ENCODE results near the gene MEX3C.
A peak's percentile ranks its signal among the peaks of the same experiment; 100 is the strongest.

Gene MEX3C

DNA sequence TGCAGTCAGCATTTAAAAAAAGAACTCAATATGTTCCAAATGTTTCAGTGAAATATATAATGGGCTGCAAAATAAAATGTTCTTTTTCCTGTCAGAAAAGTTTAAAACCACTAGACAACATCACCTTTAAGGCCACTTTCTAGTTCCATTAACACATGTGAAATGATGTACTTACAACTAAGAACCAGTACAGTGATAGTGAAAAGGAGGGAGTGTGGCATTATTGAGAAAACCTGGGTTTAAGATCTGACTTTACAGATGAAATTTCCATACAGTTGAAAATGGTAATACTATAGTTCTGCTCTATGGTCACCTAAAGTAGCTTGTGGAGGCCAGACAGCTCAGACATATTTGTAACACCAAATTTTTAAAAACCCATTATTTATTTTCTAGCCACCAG lies 14.7 kb downstream of the MEX3C start:
- no peak overlapping the region for H3K4me3 Mint-ChIP-seq
- H3K9me3 Mint-ChIP-seq, result no peaks in the 10 kb centered on the region
- H3K27ac Mint-ChIP-seq, result no peak overlapping the region
- H3K27me3 Mint-ChIP-seq (ENCODE audit: low read depth), result no peaks in the 10 kb centered on the region
- H3K36me3 Mint-ChIP-seq (ENCODE audit: low read depth), result peaks cover 23% of the 10 kb centered on the region
- H3K4me1 Mint-ChIP-seq (ENCODE audit: low read depth), result peaks cover 40% of the 10 kb centered on the region
- DNase-seq (ENCODE audit: low spot score), result no peak

DNA sequence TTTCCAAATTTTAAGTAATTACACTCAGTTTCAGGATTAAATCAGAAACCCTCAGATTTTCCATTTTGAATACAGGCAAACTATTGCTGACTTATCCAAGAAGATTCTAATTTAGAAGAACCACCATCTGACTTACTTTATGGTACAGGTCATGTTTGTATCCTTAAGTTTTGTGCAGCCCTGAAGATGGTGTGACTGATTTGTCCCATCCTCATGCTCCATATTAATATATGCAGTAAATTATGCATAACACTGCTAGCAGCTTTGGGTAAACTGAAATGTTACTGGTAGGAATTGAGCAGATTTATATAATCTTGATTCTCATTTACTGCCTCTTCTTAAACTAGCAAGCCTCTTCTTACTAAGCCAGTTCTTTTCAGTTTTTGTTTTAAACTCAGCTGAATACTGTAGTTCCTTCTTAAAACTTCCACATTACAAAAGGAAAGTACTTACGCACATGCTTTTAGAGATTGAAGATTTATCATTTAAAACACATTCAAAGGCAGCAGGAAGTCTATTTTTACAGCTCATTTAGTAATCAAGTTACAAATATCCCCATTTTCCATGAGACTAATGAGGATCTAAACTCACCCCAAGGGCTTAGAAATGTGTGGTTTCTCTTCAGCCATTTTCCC lies 25.7 kb downstream of the MEX3C start:
- no peak for DNase-seq (ENCODE audit: low spot score)
- Mint-ChIP-seq H3K4me1 (ENCODE audit: low read depth) (peaks cover 52% of the 10 kb centered on the region), H3K9me3 (no peaks in the 10 kb centered on the region), H3K36me3 (ENCODE audit: low read depth) (peaks cover 30% of the 10 kb centered on the region), H3K4me3 (peak overlapping the region; percentile 44), H3K27me3 (ENCODE audit: low read depth) (no peaks in the 10 kb centered on the region), H3K27ac (peak overlapping the region; percentile 79)

DNA sequence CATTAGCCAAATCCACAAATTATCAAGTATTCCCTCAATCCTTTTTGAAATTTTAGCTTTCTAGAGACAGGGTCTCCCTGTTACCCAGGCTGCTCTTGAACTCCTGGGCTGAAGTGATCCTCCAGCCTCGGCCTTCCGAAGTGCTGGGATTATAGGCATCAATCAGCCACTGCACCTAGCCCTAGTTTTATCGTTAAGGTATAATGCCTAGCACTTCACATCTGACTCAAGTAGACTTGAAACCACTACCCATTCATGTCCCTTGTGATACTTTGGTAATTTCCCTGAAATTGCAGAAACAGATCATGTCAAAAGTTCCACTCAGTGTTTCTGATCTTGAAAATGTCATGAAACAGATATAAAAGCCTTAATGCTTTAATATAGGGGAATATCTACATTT lies 26.3 kb downstream of the MEX3C start:
- Mint-ChIP-seq H3K36me3 (ENCODE audit: low read depth) (peaks cover 25% of the 10 kb centered on the region), H3K27me3 (ENCODE audit: low read depth) (no peaks in the 10 kb centered on the region), H3K9me3 (no peaks in the 10 kb centered on the region), H3K4me1 (ENCODE audit: low read depth) (peaks cover 52% of the 10 kb centered on the region), H3K4me3 (peak overlapping the region; percentile 44), H3K27ac (peak overlapping the region; percentile 79)
- DNase-seq (ENCODE audit: low spot score), result no peak

DNA sequence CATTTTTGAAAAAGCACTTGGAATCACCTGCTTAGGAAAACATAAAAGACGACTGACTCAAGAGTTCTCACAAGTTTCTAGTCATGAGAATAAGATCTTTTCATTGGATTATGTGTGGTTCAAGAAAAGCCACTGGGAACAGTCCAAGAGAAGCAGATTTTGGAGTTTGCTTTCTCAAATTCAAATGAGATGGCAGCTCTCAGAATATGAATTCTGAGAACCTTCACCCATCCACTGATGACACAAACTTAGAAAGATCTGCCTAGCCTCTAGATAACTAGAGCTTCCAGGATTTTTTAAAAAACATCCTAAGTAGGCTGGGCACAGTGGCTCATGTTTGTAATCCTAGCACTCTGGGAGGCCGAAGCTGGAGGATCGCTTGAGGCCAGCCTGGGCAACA lies 26.8 kb downstream of the MEX3C start:
- no peak for DNase-seq (ENCODE audit: low spot score)
- Mint-ChIP-seq H3K36me3 (ENCODE audit: low read depth) (peaks cover 22% of the 10 kb centered on the region), H3K4me1 (ENCODE audit: low read depth) (peaks cover 52% of the 10 kb centered on the region), H3K27ac (peak overlapping the region; percentile 27), H3K27me3 (ENCODE audit: low read depth) (no peaks in the 10 kb centered on the region), H3K4me3 (no peak overlapping the region), H3K9me3 (no peaks in the 10 kb centered on the region)

DNA sequence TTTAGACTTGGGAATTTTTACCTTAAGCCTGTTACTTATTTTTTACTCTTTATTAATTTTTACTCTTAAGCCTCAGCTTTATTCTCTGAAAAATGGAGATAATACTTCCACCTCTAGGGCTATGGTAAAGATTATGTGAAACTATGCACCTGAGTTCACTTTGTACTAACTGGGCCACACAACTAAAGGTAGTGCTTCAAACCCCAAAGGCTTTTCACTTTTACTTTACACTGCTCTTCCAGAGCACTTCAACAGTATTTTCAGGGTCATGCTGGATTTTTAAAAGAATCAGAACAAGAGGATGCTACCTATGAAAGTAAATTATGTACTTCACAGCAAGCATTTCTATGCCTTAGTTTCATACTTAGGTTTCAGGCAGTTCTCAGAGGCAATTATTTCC lies 27.8 kb downstream of the MEX3C start:
- peaks cover 20% of the 10 kb centered on the region for H3K36me3 Mint-ChIP-seq (ENCODE audit: low read depth)
- H3K4me1 Mint-ChIP-seq (ENCODE audit: low read depth), result peaks cover 55% of the 10 kb centered on the region
- no peaks in the 10 kb centered on the region for H3K27me3 Mint-ChIP-seq (ENCODE audit: low read depth)
- H3K4me3 Mint-ChIP-seq, result peak overlapping the region; percentile 35
- H3K9me3 Mint-ChIP-seq, result no peaks in the 10 kb centered on the region
- H3K27ac Mint-ChIP-seq, result peak overlapping the region; percentile 87
- no peak for DNase-seq (ENCODE audit: low spot score)

DNA sequence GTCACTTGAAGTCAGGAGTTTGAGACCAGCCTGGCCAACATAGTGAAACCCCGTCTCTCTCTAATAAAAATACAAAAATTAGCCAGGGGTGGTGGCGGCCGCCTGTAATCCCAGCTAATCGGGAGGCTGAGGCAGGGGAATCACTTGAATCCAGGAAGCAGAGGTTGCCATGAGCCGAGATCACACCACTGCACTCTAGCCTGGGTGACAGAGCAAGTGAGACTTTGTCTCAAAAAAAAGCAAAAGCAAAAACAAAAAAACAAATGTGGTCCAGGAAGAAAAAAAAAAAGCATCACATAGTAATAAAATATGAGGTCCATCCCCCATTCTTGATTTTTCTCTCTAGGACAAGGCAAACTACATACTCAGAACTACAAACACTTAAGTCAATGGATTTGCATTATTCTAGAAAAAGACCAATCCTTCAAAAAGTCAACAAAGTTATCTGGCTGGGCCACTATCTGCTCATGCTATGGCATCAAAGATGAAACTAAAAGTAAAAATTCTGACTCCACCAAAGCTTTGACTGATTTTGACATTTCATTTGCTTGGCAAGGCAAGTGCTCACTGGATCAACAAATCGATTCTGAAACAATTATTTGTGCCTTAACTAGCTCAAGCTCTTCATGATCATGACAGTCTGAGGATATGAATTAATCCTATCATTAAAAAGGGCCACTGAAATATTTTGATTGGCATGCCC lies 28.4 kb downstream of the MEX3C start:
- Mint-ChIP-seq H3K4me3 (peak overlapping the region; percentile 35), H3K4me1 (ENCODE audit: low read depth) (peaks cover 55% of the 10 kb centered on the region), H3K27me3 (ENCODE audit: low read depth) (no peaks in the 10 kb centered on the region)

DNA sequence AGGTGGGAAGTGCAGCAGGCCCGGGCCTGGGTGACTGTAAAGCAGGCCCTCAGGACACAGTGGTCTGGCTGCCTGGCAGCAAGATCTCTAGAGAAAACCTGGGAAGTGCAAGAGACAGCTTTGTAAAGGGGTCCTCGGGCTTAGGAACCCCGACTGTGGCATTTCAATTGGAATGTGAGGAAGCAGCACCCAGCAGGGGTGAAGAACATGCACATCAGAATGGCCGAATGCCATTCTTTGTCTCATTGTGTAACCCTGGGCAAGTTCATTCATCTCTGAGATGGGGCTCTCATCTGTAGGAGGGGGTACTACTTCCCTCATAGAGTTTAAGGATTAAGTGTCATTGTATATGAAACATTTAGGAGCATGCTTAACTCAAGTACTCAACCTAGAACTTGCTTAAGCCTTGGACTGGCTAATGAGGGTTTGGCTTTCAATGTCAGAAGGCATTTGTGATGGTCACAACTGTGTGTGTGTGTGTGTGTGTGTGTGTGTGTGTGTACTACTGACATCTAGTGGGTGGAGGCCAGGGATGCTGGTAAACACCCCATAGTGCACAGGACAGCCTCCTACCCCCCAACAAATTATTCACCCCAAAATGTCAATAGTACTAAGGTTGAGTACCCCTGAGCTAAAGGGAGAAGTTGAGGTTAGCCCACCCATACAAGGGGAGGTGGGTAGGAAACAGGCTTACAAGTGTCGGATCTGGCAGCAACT lies 29.3 kb downstream of the MEX3C start:
- Mint-ChIP-seq H3K9me3 (no peaks in the 10 kb centered on the region), H3K4me1 (ENCODE audit: low read depth) (peaks cover 56% of the 10 kb centered on the region), H3K27ac (peak overlapping the region; percentile 87), H3K27me3 (ENCODE audit: low read depth) (no peaks in the 10 kb centered on the region), H3K36me3 (ENCODE audit: low read depth) (peaks cover 15% of the 10 kb centered on the region), H3K4me3 (no peak overlapping the region)
- no peak for DNase-seq (ENCODE audit: low spot score)

More for the DNA sequence above, 28.4 kb downstream of the MEX3C start:
- H3K9me3 Mint-ChIP-seq, result no peaks in the 10 kb centered on the region
- DNase-seq (ENCODE audit: low spot score), result no peak
- peaks cover 16% of the 10 kb centered on the region for H3K36me3 Mint-ChIP-seq (ENCODE audit: low read depth)
- peak overlapping the region; percentile 87 for H3K27ac Mint-ChIP-seq

DNA sequence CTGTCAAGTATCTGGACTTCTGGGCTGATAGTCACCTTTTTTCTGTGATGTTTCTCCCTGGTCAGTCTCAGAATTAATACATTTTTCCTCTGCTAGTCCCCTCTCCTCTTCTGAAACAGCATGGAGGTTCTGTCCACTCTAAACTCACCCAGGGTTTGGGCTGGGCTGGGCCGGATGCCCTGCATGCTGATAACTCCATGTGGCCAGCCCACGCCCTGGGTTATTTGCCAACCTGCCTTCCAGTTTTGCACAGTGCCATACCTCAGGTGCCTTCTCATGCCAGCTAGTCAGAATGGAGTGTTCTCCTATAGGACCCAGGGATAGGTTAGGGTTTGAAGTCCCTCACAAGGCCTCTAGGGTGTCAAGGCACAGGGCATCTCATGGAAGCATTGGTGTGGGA lies 32.2 kb downstream of the MEX3C start:
- peaks cover 6% of the 10 kb centered on the region for H3K36me3 Mint-ChIP-seq (ENCODE audit: low read depth)
- no peak overlapping the region for H3K27ac Mint-ChIP-seq
- no peak overlapping the region for H3K4me3 Mint-ChIP-seq
- H3K9me3 Mint-ChIP-seq, result no peaks in the 10 kb centered on the region
- H3K4me1 Mint-ChIP-seq (ENCODE audit: low read depth), result peaks cover 40% of the 10 kb centered on the region
- DNase-seq (ENCODE audit: low spot score), result no peak
- H3K27me3 Mint-ChIP-seq (ENCODE audit: low read depth), result no peaks in the 10 kb centered on the region

DNA sequence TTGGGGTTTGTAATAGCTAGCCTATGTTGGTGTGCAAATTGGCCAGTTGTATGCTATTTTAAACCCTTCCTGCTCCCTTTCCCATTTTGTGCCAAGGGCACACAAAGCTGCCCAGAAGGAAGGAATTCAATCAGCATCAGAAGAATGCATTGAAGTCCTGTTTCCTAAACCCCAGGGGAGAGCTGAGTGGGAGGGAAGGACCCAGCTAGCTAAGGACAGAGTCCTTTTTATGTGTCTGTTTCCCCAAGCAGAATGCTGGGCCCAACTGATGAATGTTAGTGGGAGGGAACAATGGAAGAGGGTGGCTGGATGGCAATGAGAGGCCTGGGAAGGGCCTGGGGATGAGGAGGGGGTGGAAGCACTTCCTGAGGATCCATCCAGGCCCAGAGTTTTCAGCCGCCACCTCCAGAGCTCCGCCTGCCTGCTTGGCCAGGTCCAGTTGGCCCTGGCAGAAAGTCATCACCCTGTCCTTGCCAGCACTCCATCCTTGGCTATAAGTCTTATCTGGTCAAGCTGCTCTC lies 32.7 kb downstream of the MEX3C start:
- Mint-ChIP-seq H3K4me3 (no peak overlapping the region), H3K9me3 (no peaks in the 10 kb centered on the region), H3K36me3 (ENCODE audit: low read depth) (peaks cover 4% of the 10 kb centered on the region), H3K4me1 (ENCODE audit: low read depth) (peaks cover 37% of the 10 kb centered on the region), H3K27ac (no peak overlapping the region), H3K27me3 (ENCODE audit: low read depth) (no peaks in the 10 kb centered on the region)
- no peak for DNase-seq (ENCODE audit: low spot score)

DNA sequence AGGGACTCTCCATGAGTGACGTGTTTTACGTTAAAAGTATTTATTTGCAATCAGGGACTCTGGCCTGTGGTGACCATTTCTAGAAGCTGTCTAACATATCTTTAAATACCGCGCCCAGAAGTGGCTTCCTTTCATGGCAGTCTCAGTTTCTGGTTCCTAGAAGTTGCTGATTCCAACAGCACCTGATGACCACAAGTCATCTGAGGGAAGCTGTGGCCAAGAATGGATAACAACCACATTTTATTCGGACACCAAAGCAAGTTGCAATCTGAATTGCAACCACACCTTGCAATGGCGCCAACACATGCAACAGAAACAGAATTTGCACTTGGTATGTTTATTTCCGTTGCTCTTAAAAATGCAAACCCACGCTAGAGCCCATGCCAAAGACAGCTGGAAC lies 33.1 kb downstream of the MEX3C start:
- no peak overlapping the region for H3K4me3 Mint-ChIP-seq
- H3K36me3 Mint-ChIP-seq (ENCODE audit: low read depth), result peaks cover 4% of the 10 kb centered on the region
- no peak for DNase-seq (ENCODE audit: low spot score)
- no peaks in the 10 kb centered on the region for H3K9me3 Mint-ChIP-seq
- no peaks in the 10 kb centered on the region for H3K27me3 Mint-ChIP-seq (ENCODE audit: low read depth)
- no peak overlapping the region for H3K27ac Mint-ChIP-seq
- H3K4me1 Mint-ChIP-seq (ENCODE audit: low read depth), result peaks cover 34% of the 10 kb centered on the region

DNA sequence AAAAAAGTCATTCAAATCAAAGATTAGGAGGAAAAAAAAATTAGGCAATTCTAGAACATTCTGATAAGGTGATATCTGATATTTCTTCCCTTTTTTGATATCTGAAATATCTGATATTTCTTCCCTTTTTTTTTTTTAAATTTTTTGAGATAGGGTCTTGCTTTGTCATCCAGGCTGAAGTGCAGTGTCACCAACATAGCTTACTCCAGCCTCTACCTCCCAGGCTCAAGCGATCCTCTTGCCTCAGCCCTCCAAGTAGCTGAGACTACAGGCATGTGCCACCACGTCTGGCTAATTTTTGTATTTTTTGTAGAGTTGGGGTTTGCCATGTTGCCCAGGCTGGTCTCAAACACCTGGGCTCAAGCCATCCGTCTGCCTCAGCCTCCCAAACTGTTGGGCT lies 33.9 kb downstream of the MEX3C start:
- DNase-seq (ENCODE audit: low spot score), result no peak
- H3K27me3 Mint-ChIP-seq (ENCODE audit: low read depth), result no peaks in the 10 kb centered on the region
- no peaks in the 10 kb centered on the region for H3K9me3 Mint-ChIP-seq
- peaks cover 2% of the 10 kb centered on the region for H3K36me3 Mint-ChIP-seq (ENCODE audit: low read depth)
- no peak overlapping the region for H3K27ac Mint-ChIP-seq
- H3K4me1 Mint-ChIP-seq (ENCODE audit: low read depth), result peaks cover 27% of the 10 kb centered on the region
- no peak overlapping the region for H3K4me3 Mint-ChIP-seq

DNA sequence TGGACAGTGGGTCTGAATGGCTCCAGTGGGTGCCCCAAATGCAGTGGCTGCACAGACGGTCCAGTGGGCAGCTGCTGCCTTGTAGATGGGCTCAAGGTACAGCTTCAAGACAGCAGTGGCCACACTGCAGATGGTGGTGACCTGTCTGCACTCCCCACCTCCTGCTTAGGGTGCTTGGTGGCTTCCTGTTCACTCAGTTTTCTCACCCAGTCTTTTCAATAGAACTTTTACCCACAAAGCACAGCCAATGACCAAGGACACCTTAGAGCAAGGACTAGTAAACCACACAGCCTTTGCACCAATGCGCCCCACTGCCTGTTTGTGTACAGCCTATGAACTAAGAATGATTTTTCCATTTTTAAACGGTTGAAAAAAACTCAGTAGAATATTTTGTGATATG lies 34.9 kb downstream of the MEX3C start:
- H3K27ac Mint-ChIP-seq, result no peak overlapping the region
- H3K36me3 Mint-ChIP-seq (ENCODE audit: low read depth), result peaks cover 2% of the 10 kb centered on the region
- H3K4me3 Mint-ChIP-seq, result no peak overlapping the region
- H3K9me3 Mint-ChIP-seq, result no peaks in the 10 kb centered on the region
- no peak for DNase-seq (ENCODE audit: low spot score)
- no peaks in the 10 kb centered on the region for H3K27me3 Mint-ChIP-seq (ENCODE audit: low read depth)
- peaks cover 26% of the 10 kb centered on the region for H3K4me1 Mint-ChIP-seq (ENCODE audit: low read depth)

DNA sequence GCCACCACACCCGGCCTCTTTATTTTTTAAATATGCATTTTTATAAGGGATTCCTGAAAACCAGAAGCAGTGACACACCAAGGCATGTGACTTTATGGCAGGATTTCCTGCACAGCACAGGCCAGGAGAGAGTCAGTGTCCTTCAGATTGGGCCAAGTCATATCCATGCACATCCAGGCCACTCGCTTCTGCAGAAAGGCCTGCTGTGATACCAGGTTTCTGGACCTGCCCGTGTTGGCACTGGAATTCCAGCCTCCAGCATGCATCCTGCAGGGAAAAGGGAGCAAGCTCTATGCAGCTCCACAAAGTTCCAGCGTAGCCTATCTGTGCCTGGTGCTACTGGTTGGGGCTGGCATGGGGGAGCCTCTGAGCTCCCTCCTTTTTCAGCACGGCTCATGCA lies 36.8 kb downstream of the MEX3C start:
- no peak for DNase-seq (ENCODE audit: low spot score)
- Mint-ChIP-seq H3K4me3 (no peak overlapping the region), H3K27ac (no peak overlapping the region), H3K4me1 (ENCODE audit: low read depth) (peaks cover 27% of the 10 kb centered on the region), H3K27me3 (ENCODE audit: low read depth) (no peaks in the 10 kb centered on the region), H3K9me3 (no peaks in the 10 kb centered on the region), H3K36me3 (ENCODE audit: low read depth) (peaks cover 2% of the 10 kb centered on the region)

DNA sequence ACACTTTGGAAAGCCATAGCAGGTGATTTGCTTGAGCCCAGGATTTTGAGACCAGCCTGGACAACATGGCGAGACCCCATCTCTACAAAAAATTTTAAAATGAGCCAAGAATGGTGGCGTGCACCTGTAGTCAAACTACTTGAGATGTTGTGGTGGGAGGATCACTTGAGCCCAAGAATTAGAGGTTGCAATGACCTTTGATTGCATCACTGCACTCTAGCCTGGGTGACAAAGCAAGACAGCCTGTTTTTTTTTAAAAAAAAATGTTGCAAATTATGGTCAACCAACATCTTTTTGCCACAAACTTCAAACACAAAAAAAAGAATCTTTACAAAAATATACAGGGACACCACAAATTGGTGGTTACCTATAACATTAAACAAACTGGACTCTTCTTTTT lies 40.3 kb downstream of the MEX3C start:
- no peaks in the 10 kb centered on the region for H3K27me3 Mint-ChIP-seq (ENCODE audit: low read depth)
- DNase-seq (ENCODE audit: low spot score), result no peak
- peaks cover 27% of the 10 kb centered on the region for H3K4me1 Mint-ChIP-seq (ENCODE audit: low read depth)
- H3K36me3 Mint-ChIP-seq (ENCODE audit: low read depth), result no peaks in the 10 kb centered on the region
- H3K27ac Mint-ChIP-seq, result no peak overlapping the region
- no peak overlapping the region for H3K4me3 Mint-ChIP-seq
- H3K9me3 Mint-ChIP-seq, result no peaks in the 10 kb centered on the region

Measured in T-helper 2 cell treated with Interferon-gamma antibody and Interleukin-4, amounts not matched to agents 5 μg/mL and 100 μg/mL, for 36 hours (primary cell).